Limb (tissue), 2 donors: ENCODE data around the gene HDAC4.

Experiments used
- DNase-seq, 2 donors: peaks; one replicate each; pipeline ENCODE4 v3.0.0-alpha.2; 2016; ENCODE audit errors: extremely low spot score in 2 of 2

The HDAC4 gene

DNA sequence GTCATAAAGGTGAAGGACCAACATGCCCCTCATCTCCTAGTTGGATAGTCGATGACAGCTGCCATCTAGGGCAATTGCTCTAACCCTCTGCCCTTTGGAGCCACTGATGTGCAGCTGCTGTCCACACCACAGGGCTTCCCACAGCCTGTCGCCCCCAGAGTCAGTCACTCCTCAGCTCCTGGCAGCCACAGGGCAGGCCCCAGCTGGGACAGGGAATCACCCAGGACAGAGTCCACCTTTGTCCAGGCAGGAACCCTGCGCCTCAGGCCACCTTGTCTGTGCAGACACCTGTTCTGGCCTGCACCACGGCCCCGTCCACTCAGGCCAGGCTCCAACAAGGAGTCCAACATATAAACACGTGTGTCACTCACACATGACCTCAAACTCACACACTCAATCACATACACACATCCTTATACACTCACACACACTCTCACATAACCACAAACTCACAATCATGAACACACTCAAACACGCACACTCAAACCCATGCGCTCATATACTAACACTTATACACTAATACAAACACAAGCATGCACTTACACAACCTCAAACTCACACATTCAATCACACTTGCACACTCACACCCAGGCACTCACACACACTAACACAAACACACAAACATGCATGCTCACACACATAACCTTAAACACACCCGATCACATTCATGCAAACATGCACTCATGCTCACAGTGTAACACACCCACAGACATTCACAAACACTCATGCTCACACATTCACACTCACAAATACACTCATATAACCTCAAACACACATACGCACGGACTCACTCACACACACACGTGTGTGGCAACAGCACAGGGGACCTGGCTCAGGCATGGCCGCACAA is 29.7 kb downstream of the HDAC4 start:
- no peak for DNase-seq

DNA sequence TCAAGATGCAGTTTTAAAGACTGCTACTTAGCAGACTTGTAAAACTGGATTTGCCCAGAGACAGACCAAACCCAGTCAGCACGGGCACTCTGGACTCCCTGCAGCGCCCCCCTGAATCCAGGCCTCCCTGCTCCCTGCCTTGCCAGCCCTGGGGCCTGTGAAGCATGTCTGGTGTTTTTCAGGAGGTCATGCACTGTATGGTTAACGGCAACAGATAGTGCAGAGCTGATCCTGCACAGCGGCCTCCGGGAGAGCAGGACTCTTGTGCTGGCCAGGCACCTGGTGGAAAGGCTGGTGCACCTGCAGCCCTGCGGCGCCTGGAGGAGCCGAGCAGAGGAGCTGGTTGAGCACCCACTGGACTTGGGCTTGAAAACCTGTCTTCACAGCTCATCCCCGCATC is 30.4 kb downstream of the HDAC4 start:
- DNase-seq = no peak

DNA sequence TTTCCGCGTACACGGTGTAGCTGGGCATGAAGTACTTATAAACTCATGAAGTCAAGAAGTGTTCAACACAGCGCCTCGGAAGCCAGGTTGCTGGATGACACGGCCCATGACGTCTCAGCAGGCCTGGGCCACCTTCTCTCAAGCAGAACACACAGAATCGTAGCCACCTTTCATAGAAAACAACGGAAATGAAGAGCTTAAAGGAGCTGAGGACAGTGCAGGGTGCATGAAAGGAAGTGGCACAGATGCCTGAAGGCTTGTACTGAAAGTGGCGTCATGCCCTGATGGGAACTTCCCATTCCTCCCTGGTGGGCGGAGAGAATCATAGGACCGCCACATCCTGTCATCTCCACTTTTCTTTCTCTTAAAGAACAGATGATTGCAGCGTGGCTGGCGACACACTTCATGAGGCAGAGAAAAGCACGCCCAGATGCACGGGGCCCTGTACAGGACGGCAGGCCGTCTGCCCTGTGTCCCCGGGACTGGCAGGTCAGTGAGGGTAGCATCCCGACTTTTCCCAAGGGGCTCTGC is 31.1 kb downstream of the HDAC4 start:
- no peak for DNase-seq

DNA sequence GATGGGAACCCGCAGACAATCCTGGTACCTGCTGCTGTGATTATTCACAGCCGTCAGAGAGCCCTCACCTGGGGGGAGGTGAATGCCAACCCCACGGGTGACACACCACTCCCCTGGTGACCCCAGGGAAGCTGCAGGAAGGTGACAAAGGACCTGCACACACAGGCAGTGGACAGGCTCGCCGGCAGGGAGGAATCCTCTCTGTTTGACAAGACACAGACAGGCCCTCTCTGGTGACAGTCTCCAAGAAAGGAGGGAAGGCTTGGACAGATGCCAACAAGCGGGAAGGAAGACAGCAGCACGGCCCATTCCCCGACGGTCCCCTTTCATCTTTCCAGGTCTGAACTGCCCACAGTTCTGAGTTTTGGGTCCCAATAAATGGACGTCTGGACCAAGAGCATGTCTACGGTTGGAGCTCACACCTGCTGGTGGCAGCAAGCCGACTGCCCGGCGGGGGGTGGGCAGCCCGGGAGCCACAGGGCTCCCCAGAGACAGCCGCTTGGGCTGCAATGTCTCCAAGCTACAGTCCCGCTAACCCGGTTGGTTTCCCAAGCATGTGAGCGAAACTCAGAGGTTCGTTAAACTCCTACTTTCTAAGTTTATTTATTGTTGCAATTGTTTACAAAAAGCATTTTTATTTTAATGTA is 31.8 kb downstream of the HDAC4 start:
- no peak for DNase-seq

DNA sequence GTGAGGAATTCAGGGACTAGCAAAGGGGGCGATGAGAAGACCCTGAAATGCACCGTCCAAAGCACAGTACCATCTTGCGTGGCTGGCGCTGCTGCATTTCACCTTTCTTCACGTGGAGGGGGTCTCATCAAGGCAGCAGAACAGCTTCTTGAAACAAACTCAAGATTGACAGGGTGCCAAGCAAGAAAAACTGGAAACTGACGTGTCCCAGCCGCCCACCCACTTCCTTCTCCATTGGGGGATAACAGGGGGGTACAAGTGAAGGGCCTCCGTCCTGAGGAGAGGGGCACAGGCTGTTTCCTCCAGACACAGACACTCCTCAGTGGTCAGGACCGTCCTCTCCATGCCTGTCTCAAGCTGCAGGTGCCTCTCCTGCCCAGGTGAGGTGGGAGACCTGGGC is 32.5 kb downstream of the HDAC4 start:
- DNase-seq = no peak

DNA sequence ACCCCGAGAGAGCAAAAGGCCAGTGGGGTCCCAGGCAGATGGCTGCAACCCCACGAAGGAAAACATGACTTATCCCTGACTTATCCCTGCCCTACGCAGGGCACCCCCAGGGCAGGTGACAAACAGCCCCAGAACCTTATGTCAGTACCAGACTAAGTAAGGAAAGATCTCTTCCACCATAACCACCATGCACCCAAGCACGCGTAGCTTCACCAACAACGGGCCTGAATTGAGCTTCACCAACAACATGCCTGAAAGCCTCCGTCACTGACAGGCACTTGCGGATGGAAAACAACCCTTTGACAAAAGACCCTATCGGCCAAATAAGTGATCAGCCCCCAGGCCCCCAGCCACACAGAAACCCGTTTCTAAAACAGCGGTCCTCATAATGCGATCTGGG is 34.1 kb downstream of the HDAC4 start:
- no peak for DNase-seq

DNA sequence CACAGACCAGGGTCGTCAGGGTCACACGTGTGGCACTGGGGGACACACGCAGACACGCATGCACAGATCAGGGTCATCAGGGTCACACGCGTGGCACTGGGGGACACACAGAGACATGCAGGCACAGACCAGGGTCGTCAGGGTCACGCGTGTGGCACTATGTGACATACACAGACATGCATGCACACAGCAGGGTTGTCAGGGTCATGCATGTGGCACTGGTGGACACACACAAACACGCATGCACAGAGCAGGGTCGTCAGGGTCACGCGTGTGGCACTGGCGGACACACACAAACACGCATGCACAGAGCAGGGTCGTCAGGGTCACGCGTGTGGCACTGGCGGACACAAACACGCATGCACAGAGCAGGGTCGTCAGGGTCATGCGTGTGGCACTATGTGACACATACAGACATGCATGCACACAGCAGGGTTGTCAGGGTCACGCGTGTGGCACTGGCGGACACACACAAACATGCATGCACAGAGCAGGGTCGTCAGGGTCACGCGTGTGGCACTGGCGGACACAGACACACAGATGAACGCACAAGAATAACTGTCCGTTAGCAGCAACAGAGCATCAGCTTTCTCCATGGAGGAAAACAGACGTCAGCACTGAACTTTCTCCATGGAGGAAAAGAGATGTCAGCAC is 34.9 kb downstream of the HDAC4 start:
- no peak for DNase-seq

DNA sequence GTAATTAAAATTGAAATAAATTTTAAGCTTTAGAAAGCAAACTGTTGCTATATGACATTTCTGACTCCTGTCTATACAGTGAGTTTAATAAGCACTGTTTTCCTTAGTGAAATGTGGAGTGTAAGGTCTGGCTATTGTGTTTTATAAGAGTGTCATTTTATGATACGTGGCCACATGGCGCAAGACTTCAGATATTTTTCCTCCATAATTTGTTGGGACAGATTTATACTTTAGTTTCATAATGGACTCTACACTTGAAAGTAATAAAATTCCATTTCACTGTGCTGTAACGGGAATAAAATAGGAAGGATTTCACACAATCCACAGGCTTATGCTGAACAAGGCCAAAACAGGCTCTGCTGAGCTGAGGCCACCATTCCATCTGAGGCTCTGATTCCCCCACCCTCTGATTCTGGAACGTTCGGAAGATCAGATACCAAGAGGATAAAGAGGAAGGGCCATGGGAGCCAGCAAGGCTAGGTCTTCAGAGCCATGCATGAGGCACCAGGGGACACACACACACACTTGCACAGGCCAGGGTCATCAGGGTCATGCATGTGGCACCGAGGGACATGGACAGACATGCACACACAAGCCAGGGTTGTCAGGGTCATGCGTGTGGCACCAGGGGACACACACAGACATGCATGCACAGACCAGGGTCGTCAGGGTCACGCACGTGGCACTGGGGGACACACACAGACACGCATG is 35.6 kb downstream of the HDAC4 start:
- no peak for DNase-seq

DNA sequence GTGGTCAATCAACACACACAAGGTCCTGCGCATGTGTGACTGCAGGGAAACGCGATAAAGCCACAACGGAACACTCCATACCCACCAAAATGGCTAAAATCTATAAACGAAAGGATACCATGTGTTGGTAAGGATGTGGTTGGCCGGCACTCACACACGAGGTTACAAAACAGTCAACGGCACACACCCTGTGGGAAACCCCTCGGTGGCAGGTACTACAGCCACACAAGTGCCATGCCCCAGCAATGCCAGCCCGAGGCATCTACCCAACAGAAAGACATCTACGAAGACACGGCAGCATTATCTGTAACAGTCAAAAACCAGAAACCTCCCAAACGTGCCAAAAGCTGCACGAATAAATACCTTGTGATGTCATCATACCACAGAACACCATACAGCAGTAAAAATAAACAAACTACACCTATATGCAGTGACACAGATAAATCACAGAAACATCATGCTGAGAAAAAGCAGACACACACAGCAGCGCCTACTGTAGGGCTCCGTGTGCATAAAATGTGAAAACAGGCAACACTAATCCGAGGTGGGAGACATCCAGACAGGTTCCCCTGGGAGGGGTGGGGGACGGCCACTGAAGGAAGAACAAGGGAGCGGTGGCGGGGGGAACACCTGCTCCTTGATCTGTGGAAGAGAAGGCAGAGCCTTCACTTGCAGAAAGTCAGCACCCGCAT is 36.7 kb downstream of the HDAC4 start:
- no peak for DNase-seq

DNA sequence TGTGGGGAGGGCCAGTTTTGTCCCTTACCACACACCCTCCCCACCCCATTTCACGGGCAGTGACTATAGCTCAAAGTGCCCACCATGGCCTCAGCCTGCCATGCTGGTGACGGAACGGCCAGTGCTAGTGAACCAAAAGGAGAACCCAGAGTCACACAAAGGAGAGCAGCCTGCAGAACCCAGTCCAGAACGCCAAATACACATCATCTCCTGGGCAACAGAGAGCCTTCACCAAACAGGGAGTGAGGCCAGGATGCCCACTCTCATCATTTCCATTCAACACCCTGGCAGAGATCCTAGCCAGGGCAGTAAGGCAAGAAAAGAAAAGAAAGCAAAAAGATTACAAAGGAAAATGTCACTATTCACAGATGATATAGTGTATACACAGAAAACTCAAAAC is 38.3 kb downstream of the HDAC4 start:
- no peak for DNase-seq

DNA sequence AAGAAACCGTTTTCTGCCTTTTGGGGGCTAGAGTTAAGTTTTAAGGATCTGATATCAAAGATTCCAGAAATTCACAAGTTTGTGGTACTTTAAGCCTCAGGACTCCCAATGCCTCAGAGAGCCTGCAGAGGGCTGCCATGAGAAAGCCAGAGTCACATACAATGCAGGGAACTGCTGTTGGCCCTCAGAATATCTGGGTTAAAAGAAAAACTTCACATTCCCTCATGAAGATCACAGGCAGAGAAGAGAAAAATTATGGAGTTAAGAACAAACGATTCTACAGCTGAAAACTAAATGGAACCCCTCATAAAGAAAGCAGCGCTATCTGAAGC is 39.5 kb downstream of the HDAC4 start:
- no peak for DNase-seq

DNA sequence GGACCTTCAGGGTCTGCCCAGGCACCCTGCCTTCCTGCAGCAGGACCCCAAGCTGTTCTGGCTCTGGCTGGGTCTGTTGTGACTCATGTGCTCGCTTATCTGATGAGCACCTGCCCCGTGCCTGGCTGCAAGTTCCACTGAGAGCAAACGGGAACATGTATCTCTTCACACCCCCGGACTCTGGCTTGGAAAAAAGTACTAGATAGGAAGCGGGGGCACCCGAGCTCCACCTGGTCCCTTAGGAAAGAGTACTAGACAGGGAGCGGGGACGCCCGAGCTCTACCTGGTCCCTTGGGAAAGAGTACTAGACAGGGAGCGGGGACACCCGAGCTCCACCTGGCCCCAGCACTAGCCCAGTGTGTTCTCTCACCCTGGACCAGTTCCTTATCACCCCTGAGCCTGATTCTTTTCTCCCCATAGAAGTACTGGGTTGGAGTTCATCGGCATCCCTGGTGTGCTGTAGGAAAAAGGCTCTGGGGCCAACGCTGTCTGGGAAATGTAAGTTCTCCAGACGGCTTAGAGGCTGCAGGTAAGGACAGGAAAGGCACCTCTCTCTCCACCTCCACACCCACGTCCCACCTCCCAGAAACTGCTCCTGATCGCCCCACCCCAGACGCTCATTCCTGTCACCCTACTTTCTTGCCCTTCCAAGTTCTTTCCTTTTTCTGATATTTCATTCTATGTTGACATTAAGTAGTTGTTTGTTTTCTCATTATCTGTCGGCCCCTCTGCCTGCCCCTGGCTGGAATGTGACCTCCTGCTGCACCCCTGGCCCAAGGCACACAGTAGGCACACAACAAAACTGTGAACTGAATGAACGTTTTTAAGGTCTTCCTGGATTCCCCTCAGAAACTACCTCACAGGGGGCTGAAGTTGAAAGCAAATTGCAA is 40.2 kb downstream of the HDAC4 start:
- DNase-seq = no peak

DNA sequence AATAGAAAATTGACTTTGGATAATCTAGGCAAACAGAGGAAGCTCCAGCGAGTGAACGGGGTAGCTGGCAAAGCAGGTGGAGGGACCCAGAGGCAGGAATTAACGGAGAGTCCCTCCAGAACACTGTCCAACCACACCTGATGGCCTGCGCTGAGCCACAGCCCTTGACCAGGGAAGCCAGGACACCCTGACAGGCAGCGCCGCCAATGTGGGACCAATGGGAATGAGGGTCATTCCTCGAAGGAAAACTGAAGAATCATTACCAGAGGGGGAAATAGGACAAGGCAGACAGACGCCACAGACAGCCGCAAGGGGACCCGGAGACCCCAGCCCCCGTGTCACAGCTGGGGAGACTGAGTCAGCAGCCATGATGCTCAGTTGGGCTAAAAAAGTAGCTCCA is 40.8 kb downstream of the HDAC4 start:
- DNase-seq = no peak

DNA sequence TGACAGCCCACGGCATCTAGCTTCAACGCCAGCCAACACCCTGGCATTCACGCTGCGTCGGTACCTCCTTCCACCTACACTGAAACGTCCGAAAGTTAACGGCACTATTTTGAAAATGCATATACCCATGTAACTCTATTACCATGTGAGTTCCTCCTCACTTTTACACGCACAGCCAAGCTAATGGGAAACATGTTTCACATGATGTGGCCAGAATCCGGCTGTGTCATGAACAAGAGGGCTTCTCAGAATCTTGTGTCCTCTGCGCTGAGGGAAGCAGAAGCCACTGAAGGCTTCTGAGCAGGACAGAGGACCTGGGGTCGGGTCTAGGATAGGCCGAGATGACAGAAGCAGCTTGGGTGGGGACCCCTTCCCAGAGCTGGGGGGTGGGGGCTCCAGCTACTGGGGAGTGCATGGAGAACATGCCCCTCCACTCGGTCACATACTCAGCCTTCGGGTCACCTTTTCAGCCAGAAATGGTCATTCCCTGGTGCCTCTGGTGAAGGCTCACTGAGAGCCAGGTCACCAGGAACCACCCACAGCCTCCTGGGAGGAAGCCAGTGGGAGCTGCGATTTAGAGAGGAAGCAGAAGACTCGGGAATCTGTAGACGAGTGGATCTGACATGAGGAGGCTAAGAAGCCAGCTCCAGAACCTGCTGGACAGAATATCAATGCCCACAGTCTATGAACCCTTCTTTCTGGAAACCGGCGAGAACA is 41.5 kb downstream of the HDAC4 start:
- DNase-seq = no peak

DNA sequence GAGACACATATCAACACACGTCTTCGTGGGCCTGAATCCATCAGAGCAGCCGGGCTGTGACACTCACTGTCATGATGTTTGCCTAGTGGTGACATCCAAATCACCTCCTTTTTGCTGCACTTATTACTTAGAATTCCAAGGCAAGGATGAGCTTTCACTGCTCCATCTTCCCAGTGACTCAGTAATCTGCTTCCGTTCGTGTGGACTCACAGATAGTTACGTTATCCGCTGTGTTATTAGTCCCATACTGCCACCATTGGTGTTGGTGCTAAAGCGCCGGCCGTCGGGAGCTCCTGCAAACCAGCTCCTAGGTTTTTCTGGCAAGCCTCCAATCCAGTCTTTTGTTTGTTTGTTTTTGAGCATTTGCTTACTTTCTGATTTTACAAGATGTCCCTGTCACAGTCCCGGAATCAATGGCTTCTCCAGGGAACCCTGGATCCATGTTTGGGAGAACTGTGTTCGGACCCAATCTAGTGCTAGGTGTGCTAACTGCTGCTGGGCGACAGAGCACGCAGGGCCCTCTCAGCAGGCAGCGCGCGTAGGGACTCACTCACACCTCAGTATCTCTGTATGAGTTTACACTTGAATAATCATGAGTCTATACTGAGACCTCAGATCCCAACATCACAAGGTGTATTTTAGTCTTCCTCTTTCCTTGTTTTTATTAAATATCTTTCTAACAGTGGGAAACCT is 42.6 kb downstream of the HDAC4 start:
- DNase-seq = no peak

DNA sequence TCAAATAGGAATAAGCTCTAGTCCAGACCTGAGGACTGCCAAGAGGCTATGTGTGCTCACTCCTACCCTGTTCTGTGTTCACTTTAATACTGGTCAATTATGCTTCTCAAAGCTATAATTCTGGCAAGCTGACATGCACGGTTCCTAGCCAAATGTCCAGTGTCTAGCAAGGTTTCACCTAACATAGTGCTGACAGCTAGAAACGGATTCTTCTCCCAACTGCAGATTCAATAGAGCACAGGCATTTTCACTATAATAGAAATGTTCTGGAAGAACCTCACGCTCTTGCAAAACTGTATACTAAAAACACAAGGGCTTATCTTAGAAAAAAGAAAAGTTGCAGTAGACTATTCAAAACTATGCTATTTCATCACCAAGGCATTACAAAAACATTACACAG is 45.1 kb downstream of the HDAC4 start:
- DNase-seq = no peak

DNA sequence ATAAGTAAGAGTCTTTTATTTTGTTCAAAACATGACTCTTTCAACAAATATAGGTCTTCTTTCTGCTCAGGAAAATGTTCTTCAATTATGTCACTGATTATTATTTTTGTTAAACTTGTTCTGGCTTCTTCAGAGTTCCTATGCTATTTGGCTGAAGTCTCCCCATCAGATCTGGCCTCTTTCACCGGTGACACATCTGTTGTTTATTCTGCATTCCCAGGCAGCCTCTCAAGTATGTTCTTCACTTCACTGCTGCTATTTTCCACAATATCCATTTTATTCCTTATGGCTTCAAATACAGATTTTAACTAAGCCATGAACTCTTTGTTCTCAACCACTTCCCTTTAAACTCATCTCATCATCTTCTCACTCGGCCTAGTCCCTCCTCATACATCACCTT is 45.7 kb downstream of the HDAC4 start:
- DNase-seq = no peak

DNA sequence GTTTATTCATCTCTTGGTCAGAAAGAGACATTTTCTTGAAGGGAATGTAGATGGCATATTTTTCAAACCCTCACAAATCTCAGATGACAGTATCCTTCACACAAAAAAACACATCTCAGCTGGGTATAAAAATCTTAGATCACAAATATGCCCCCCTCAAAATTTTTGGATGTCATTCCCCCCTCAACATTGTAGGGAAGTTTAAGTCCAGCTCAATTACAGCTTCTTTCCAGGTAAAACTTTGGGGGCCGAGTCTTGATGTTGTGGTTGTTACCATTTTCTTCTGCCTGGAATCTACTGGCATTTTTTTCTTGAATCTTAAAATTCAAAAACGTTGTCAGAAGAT is 46.1 kb downstream of the HDAC4 start:
- DNase-seq = no peak

DNA sequence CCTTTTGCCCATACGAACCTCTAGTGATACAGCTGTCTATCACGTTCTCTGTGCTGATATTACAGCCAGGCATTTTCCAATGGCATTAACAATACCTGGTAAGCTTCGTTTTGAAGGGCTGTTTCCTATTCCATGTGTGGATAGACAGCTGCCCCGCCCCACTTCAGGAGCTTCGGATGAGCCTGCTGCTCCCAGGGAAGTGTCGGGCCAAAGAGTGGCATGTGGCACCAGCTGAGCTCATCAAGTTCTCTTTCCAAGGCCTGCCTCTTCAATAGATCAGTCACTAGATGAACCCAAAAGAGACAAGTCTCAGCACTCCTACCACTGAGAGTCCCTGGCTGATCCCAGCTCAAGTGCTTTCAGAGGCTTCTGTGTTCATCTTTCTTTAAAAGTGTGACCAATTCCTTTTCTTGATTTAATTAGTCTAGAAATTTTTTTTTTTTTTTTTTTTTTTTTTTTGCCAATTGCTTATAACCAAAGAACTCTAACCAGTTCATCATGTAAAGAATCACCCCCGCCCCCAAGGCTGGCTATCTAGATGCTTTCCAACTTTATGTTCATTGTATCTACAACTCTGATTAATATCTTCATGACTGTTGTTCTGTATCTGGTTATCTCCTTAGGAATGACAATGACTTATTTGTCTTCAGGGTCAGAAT is 46.6 kb downstream of the HDAC4 start:
- no peak for DNase-seq
